Panc1 (cell line): ENCODE measurements around the gene TRIM41. TPM values are rescaled to one million over a fixed set of nuclear protein-coding genes. Genes with fewer than 3 reads are reported as not detected.
"Not testable (repeated sequence)": the region's sequence is repeated elsewhere in the genome, so short reads cannot be mapped to it uniquely, and the experiment has no call there.

Experiments
- ATAC-seq: fragments of 200-7000 bp; cut with Tn5 transposase; 2 replicates; pipeline ENCODE4 v1.9.1; 2020; ENCODE audit warnings: mild to moderate bottlenecking, moderate library complexity
- BruUV-seq: library from RNA; stranded (reverse); fragments of 400-500 nt; replicated peaks from 2 replicates; lab custom pipeline; 2021; lab: Mats Ljungman, UMichigan
- CTCF ChIA-PET: fragments of 300-600 bp; sonication (Branson Sonifier 250); formaldehyde crosslinking; loops from one replicate; lab custom pipeline; 2022; ENCODE audit warnings: antibody characterized with exemption; lab: Charles Lee
- POLR2A ChIA-PET: fragments of 300-600 bp; sonication (Branson Sonifier 250); formaldehyde crosslinking; loops from one replicate; lab custom pipeline; 2022; ENCODE audit warnings: antibody characterized with exemption; lab: Charles Lee
- DNase-seq: peaks from one replicate; pipeline ENCODE4 v3.0.0-alpha.2; 2010; ENCODE audit warnings: low read depth, low spot score
- H3K27ac ChIP-seq: 2 replicates; pipeline ENCODE4 v1.5.1; 2011; ENCODE audit warnings: mild to moderate bottlenecking, low read length, inconsistent platforms
- H3K27me3 ChIP-seq: fragments of 200-500 bp; sonication (Bioruptor generic); 2 replicates; pipeline ENCODE4 v1.6.0; 2014; ENCODE audit warnings: low read length, inconsistent platforms; ENCODE audit not compliant: control insufficient read depth, insufficient read depth
- H3K36me3 ChIP-seq: fragments of 200-500 bp; sonication (Bioruptor generic); 2 replicates; pipeline ENCODE4 v1.5.1; 2014; ENCODE audit warnings: inconsistent platforms, mild to moderate bottlenecking, low read length, moderate library complexity; ENCODE audit not compliant: control insufficient read depth, insufficient read depth
- H3K4me1 ChIP-seq: 2 replicates; pipeline ENCODE4 v1.5.1; 2011; ENCODE audit warnings: inconsistent platforms, mild to moderate bottlenecking, low read length, moderate library complexity; ENCODE audit not compliant: control insufficient read depth, insufficient read depth
- H3K4me3 ChIP-seq, 2 experiments: 2 replicates each; pipeline ENCODE4 v1.5.1; 2011 to 2012; ENCODE audit warnings: low read depth in 2 of 2, low read length in 2 of 2, mild to moderate bottlenecking in 2 of 2, inconsistent platforms in 1 of 2, moderate library complexity in 1 of 2
- H3K9me3 ChIP-seq: fragments of 200-500 bp; sonication (Bioruptor generic); 2 replicates; pipeline ENCODE4 v1.5.1; 2014; ENCODE audit warnings: low read depth, mild to moderate bottlenecking, inconsistent platforms, low read length, moderate library complexity; ENCODE audit not compliant: control insufficient read depth, insufficient read depth
- CTCF ChIP-seq: fragments of 450-650 bp; IDR thresholded peaks from 2 replicates; pipeline ENCODE4 v1.5.1; 2017; ENCODE audit warnings: mild to moderate bottlenecking
- POLR2AphosphoS5 ChIP-seq: IDR thresholded peaks from 2 replicates; pipeline ENCODE4 v1.6.1; 2012; ENCODE audit warnings: mild to moderate bottlenecking, low read depth, low read length, moderate library complexity
- SIN3A ChIP-seq: IDR thresholded peaks from 2 replicates; pipeline ENCODE4 v1.6.1; 2012; ENCODE audit warnings: low read depth, mild to moderate bottlenecking, low read length, moderate library complexity, borderline replicate concordance; ENCODE audit not compliant: insufficient read depth
- TCF7L2 ChIP-seq: IDR thresholded peaks from 2 replicates; pipeline ENCODE4 v1.6.1; 2011; ENCODE audit warnings: mild to moderate bottlenecking, low read depth, low read length, inconsistent platforms
- in situ Hi-C: cut with HindIII; loops from 2 replicates; pipeline ENCODE4 v1.10.0; 2016; ENCODE audit warnings: low sequenced_read_pairs, low pct_unique_long_range_greater_than_20kb
- intact Hi-C: fragments of 100-400 bp; cut with micrococcal nuclease; formaldehyde crosslinking; loops from one replicate; pipeline ENCODE4 v1.10.0; 2022; ENCODE audit not compliant: unreplicated experiment
- microRNA-seq: library from miRNA; unstranded; fragments of <30 nt; microRNA quantifications from one replicate; pipeline ENCODE4 v1.1.0, GENCODE V29; 2020; ENCODE audit not compliant: unreplicated experiment
- total RNA-seq: library from RNA; stranded (reverse); gene quantifications from one replicate; pipeline ENCODE4 v1.2.1, GENCODE V29; 2021; ENCODE audit not compliant: unreplicated experiment
- TF ChIP-seq, protein P1 (sequence below), 2 experiments: IDR thresholded peaks; 2 replicates each; pipeline ENCODE4 v1.6.1; 2011 to 2012; ENCODE audit warnings: low read depth in 2 of 2, control low read depth in 1 of 2, low read length in 1 of 2, mild to moderate bottlenecking in 1 of 2, moderate library complexity in 1 of 2; ENCODE audit not compliant: insufficient read depth in 1 of 2

Gene TRIM41
- total RNA-seq, 1 experiment from 2014 or later: 58.3 TPM

DNA sequence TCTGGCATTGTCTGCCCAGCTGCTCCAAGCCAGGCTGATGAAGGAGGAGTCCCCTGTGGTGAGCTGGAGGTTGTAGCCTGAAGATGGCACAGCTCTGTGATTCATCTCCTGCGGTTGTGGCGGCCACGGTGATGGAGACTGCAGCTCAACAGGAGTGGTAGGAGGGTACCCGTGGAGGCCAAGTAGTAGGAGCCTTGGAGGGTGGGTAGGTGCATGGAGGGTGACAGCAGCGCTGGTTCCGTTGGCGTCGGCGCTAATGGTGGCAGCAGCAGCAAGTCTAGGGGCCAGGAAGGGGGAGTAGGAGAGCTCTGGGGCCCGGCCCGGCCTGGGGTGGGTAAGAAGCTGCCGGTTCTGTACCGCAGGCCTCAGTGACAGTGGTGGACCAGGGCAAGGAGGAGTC is 60.3 kb downstream of the TRIM41 start:
- no TSS peak for BruUV-seq
- in situ Hi-C loops (no loop called here), intact Hi-C loops (no loop called here)
- no peak overlapping the region for H3K27ac ChIP-seq
- ATAC-seq (no peak), DNase-seq (no peak)
- H3K4me1 ChIP-seq: no peaks in the 10 kb centered on the region
- H3K4me3 ChIP-seq: no peak overlapping the region
- POLR2A ChIA-PET: no interaction called here
- CTCF ChIA-PET: interaction anchor here (0.6 kb wide), 1 partner anchor 1733 kb away, joined by 6 read pairs; the partner anchor contains the start of gene RUFY1
- TF ChIP-seq SIN3A (no peak), TCF7L2 (no peak), POLR2AphosphoS5 (no peak)
- TF ChIP-seq, protein P1, sequence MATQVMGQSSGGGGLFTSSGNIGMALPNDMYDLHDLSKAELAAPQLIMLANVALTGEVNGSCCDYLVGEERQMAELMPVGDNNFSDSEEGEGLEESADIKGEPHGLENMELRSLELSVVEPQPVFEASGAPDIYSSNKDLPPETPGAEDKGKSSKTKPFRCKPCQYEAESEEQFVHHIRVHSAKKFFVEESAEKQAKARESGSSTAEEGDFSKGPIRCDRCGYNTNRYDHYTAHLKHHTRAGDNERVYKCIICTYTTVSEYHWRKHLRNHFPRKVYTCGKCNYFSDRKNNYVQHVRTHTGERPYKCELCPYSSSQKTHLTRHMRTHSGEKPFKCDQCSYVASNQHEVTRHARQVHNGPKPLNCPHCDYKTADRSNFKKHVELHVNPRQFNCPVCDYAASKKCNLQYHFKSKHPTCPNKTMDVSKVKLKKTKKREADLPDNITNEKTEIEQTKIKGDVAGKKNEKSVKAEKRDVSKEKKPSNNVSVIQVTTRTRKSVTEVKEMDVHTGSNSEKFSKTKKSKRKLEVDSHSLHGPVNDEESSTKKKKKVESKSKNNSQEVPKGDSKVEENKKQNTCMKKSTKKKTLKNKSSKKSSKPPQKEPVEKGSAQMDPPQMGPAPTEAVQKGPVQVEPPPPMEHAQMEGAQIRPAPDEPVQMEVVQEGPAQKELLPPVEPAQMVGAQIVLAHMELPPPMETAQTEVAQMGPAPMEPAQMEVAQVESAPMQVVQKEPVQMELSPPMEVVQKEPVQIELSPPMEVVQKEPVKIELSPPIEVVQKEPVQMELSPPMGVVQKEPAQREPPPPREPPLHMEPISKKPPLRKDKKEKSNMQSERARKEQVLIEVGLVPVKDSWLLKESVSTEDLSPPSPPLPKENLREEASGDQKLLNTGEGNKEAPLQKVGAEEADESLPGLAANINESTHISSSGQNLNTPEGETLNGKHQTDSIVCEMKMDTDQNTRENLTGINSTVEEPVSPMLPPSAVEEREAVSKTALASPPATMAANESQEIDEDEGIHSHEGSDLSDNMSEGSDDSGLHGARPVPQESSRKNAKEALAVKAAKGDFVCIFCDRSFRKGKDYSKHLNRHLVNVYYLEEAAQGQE (IDR thresholded peaks at IDR 0.05; ENCODE audit: insufficient read depth in 1 of 2, low read depth in 2 of 2, low read length in 1 of 2): no peak
- no peaks in the 10 kb centered on the region for H3K9me3 ChIP-seq
- no peaks in the 10 kb centered on the region for H3K36me3 ChIP-seq
- peaks cover 3% of the 10 kb centered on the region; the same call in 1 of the 2 replicates for H3K27me3 ChIP-seq

DNA sequence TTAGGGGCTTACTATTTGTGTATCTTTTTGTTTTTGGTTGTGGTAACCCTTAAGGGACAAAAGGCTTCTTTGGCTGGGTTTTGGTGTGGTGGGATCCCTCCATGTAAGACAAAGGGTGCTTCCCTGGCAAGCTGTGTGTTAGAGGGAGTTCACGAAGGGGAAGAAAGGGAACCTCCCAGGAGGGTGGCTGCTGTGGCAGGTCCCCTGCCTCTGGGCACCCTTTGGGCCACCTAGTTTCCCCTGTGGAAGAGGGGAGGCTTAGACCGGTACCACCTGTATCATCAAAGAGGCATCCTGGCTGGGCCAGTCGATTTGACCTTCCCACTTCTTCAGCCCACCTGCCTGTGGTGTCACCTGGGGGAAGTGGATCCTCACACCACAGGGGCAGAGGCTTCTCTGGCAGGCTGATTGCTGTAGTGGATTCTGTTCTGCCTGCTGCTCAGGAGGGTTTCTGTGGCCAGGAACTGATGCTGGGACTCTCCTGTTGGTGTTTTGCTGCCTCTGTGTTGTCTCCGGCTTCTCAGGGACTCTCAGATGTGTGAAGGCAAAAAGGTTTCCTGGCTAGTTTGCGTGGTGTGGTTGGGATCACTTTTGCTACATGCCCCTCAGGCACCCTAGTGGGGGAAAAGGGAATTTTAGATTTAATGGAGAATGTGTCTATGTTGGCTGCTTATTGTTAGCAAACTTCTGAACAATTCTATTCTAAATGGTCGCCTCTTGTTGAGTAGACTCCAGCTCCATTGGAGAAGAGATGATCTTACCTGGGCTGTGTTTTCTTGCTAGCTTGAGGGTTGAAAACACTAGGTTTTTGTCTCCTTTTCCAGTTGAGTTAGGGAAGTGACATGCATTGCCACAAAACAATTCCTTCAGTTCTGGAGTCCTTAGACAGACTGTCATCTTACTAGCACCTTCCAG is 61.0 kb downstream of the TRIM41 start:
- BruUV-seq, H3K4me3 ChIP-seq, intact Hi-C loops, H3K27me3 ChIP-seq, in situ Hi-C loops, H3K9me3 ChIP-seq, ATAC-seq, POLR2A ChIA-PET, H3K36me3 ChIP-seq, H3K27ac ChIP-seq, H3K4me1 ChIP-seq, DNase-seq, CTCF ChIA-PET: not testable (repeated sequence)
- TF ChIP-seq CTCF: peak; percentile 24; the same call in 1 of the 2 replicates

Small RNA genes lying within 50 kb of the gene (microRNA-seq; reads per million reads assigned to microRNA genes)
- not detected for gene MIR4638

Other genes with a start within 250 kb of the TRIM41 start
- gene BTNL3, start 234.4 kb upstream of the TRIM41 start, total RNA-seq: not detected
- 37.5 TPM for gene BTNL9, start 183.0 kb upstream of the TRIM41 start, total RNA-seq
- not detected for gene OR2V1, start 92.1 kb upstream of the TRIM41 start, total RNA-seq
- not detected for gene OR2V2, start 75.7 kb upstream of the TRIM41 start, total RNA-seq
- 25.8 TPM for gene TRIM7, start 18.1 kb upstream of the TRIM41 start, total RNA-seq
- gene RACK1, start 20.6 kb downstream of the TRIM41 start, total RNA-seq: 1,623 TPM
- gene TRIM52, start 37.9 kb downstream of the TRIM41 start, total RNA-seq: 9.3 TPM
- not detected for gene OR4F3, start 144.0 kb downstream of the TRIM41 start, total RNA-seq